Measurements from ENCODE around the gene KLK4. TPM values are rescaled to one million over a fixed set of nuclear protein-coding genes. Genes with fewer than 3 reads are reported as not detected.

KLK4 gene
- total RNA-seq, 2 donors from 2014 or later = not detected

GRCh38 chr19:50882188-50882587 lies 29.0 kb downstream of the KLK4 start:
- no peak for ATAC-seq
- no peak for DNase-seq (ENCODE audit: low spot score)
- peaks cover 31 to 72% of the 10 kb centered on the region in 2 donors for H3K27me3 Mint-ChIP-seq
- no peaks in the 10 kb centered on the region for H3K9me3 Mint-ChIP-seq
- H3K4me1 Mint-ChIP-seq (ENCODE audit: low read depth in 2 of 2) = no peaks in the 10 kb centered on the region
- H3K27ac Mint-ChIP-seq = no peak overlapping the region
- H3K4me3 Mint-ChIP-seq = no peak overlapping the region
- no peaks in the 10 kb centered on the region for H3K36me3 Mint-ChIP-seq

DNA sequence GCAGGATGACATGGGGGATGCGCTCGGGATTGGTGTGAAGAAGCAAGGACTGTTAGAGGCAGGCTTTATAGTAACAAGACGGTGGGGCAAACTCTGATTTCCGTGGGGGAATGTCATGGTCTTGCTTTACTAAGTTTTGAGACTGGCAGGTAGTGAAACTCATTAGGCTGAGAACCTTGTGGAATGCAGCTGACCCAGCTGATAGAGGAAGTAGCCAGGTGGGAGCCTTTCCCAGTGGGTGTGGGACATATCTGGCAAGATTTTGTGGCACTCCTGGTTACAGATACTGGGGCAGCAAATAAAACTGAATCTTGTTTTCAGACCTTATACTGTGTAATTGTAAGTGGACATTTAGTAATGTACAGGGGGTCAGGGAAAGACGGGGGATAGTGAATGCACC lies 31.0 kb downstream of the KLK4 start:
- ATAC-seq (no peak), DNase-seq (ENCODE audit: low spot score) (no peak)
- H3K4me3 Mint-ChIP-seq = no peak overlapping the region
- H3K27me3 Mint-ChIP-seq = peaks cover 21 to 53% of the 10 kb centered on the region in 2 donors
- H3K27ac Mint-ChIP-seq = no peak overlapping the region
- no peaks in the 10 kb centered on the region for H3K9me3 Mint-ChIP-seq
- H3K4me1 Mint-ChIP-seq (ENCODE audit: low read depth in 2 of 2) = no peaks in the 10 kb centered on the region
- no peaks in the 10 kb centered on the region for H3K36me3 Mint-ChIP-seq

DNA sequence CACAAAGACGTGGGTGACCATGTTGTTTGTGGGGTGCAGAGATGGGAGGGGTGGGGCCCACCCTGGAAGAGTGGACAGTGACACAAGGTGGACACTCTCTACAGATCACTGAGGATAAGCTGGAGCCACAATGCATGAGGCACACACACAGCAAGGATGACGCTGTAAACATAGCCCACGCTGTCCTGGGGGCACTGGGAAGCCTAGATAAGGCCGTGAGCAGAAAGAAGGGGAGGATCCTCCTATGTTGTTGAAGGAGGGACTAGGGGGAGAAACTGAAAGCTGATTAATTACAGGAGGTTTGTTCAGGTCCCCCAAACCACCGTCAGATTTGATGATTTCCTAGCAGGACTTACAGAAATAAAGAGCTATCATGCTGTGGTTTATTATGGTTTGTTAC lies 32.3 kb downstream of the KLK4 start:
- Mint-ChIP-seq H3K4me1 (ENCODE audit: low read depth in 2 of 2) (no peaks in the 10 kb centered on the region), H3K4me3 (no peak overlapping the region), H3K9me3 (no peaks in the 10 kb centered on the region), H3K27me3 (peaks cover 18 to 46% of the 10 kb centered on the region in 2 donors), H3K27ac (no peak overlapping the region), H3K36me3 (no peaks in the 10 kb centered on the region)
- ATAC-seq = no peak
- DNase-seq (ENCODE audit: low spot score) = no peak

DNA sequence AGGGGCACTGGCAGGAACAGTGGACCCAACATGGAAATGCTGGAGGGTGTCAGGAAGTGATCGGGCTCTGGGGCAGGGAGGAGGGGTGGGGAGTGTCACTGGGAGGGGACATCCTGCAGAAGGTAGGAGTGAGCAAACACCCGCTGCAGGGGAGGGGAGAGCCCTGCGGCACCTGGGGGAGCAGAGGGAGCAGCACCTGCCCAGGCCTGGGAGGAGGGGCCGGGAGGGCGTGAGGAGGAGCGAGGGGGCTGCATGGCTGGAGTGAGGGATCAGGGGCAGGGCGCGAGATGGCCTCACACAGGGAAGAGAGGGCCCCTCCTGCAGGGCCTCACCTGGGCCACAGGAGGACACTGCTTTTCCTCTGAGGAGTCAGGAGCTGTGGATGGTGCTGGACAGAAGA lies 33.9 kb downstream of the KLK4 start:
- Mint-ChIP-seq H3K4me1 (ENCODE audit: low read depth in 2 of 2) (no peaks in the 10 kb centered on the region), H3K27ac (no peak overlapping the region), H3K27me3 (peaks cover 14 to 39% of the 10 kb centered on the region in 2 donors), H3K36me3 (no peaks in the 10 kb centered on the region), H3K4me3 (no peak overlapping the region), H3K9me3 (no peaks in the 10 kb centered on the region)
- no peak for DNase-seq (ENCODE audit: low spot score)
- ATAC-seq = no peak

DNA sequence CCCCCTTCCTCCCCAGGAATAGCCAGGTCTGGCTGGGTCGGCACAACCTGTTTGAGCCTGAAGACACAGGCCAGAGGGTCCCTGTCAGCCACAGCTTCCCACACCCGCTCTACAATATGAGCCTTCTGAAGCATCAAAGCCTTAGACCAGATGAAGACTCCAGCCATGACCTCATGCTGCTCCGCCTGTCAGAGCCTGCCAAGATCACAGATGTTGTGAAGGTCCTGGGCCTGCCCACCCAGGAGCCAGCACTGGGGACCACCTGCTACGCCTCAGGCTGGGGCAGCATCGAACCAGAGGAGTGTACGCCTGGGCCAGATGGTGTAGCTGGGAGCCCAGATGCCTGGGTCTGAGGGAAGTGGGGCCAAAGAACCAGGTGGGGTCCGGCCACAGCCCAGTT lies 34.7 kb downstream of the KLK4 start:
- peaks cover 0 to under 1% of the 10 kb centered on the region in 2 donors for H3K4me1 Mint-ChIP-seq (ENCODE audit: low read depth in 2 of 2)

DNA sequence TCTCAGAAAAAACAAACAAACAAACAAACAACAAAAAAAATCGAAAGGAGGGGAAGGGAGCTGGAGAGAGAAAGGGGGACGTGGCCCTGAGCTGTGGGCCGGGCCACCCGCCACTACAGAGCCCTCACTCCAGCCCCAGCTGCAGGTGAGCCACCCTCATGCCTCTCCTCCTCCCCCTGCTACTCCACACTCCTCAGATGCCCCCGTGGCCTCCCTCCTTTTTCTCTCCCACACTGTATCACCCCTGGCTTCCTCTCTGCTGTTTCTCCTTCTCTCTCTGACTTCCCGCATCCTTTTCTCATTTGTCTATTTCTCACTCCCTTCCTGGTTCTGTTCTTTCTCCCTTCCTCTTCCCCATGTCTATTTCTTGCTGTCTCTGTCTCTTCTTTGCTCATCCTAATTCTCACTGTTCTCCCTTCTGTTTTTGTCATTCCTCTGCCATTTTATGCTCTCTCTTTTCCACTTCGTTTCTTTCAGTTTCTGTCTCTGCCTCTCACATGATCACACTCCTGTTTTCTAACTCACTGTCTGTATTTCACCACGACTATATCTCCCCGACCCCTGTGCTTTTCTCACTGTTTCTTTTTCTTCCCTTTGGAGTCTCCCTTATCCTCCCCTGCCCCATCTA lies 35.3 kb downstream of the KLK4 start:
- H3K27ac Mint-ChIP-seq = no peak overlapping the region
- ATAC-seq (no peak), DNase-seq (ENCODE audit: low spot score) (no peak)
- H3K36me3 Mint-ChIP-seq = no peaks in the 10 kb centered on the region
- H3K4me1 Mint-ChIP-seq (ENCODE audit: low read depth in 2 of 2) = peaks cover 0 to 6% of the 10 kb centered on the region in 2 donors
- peaks cover 16 to 37% of the 10 kb centered on the region in 2 donors for H3K27me3 Mint-ChIP-seq
- H3K4me3 Mint-ChIP-seq = no peak overlapping the region
- no peaks in the 10 kb centered on the region for H3K9me3 Mint-ChIP-seq

More for the DNA sequence above, 34.7 kb downstream of the KLK4 start:
- H3K27me3 Mint-ChIP-seq = peaks cover 10 to 37% of the 10 kb centered on the region in 2 donors
- no peak overlapping the region for H3K27ac Mint-ChIP-seq
- DNase-seq (ENCODE audit: low spot score) = no peak
- no peaks in the 10 kb centered on the region for H3K36me3 Mint-ChIP-seq
- no peak overlapping the region for H3K4me3 Mint-ChIP-seq
- no peaks in the 10 kb centered on the region for H3K9me3 Mint-ChIP-seq
- no peak for ATAC-seq

DNA sequence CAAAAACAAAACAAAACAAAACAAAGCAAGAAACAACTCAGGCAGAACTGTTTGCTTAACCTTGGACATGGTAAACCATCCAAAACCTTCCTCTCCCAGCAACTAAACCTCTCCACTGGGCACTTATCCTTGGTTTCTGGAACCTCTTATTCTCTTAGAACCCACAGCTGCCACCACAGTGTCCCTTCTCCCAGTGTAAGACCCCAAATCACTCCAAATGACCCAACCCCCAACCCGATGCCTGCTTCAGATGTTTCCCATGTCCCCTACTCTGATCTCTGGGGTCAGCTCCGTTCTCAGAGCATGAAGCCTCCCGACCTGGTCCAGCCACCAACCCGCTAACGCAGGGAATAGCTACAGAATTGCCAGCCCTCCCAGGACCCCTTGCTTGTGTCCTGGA lies 37.0 kb downstream of the KLK4 start:
- no peak overlapping the region for H3K4me3 Mint-ChIP-seq
- H3K9me3 Mint-ChIP-seq = no peaks in the 10 kb centered on the region
- no peaks in the 10 kb centered on the region for H3K36me3 Mint-ChIP-seq
- H3K27ac Mint-ChIP-seq = no peak overlapping the region
- ATAC-seq = no peak
- H3K4me1 Mint-ChIP-seq (ENCODE audit: low read depth in 2 of 2) = peaks cover 0 to 6% of the 10 kb centered on the region in 2 donors
- DNase-seq (ENCODE audit: low spot score) = no peak
- H3K27me3 Mint-ChIP-seq = peaks cover 10 to 28% of the 10 kb centered on the region in 2 donors

DNA sequence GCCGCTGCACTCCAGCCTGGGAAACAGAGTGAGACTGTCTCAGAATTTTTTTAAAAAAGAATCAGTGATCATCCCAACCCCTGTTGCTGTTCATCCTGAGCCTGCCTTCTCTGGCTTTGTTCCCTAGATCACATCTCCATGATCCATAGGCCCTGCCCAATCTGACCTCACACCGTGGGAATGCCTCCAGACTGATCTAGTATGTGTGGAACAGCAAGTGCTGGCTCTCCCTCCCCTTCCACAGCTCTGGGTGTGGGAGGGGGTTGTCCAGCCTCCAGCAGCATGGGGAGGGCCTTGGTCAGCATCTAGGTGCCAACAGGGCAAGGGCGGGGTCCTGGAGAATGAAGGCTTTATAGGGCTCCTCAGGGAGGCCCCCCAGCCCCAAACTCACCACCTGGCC lies 38.1 kb downstream of the KLK4 start, which contains the start of gene KLK2:
Gene KLK2, plus strand, starts transcription at position 384 of the 400 bp plus-strand sequence. CDS start 35 bp downstream, outside the sequence.
- Mint-ChIP-seq H3K36me3 (no peaks in the 10 kb centered on the region), H3K4me1 (ENCODE audit: low read depth in 2 of 2) (peaks cover 0 to 6% of the 10 kb centered on the region in 2 donors), H3K4me3 (no peak within 1 kb of the TSS), H3K27ac (no peak within 1 kb of the TSS), H3K9me3 (no peaks in the 10 kb centered on the region), H3K27me3 (peaks cover 10 to 20% of the 10 kb centered on the region in 2 donors)
- ATAC-seq (no peak), DNase-seq (ENCODE audit: low spot score) (no peak)

- Mint-ChIP-seq H3K36me3 (no peaks in the 10 kb centered on the region), H3K9me3 (no peaks in the 10 kb centered on the region), H3K27me3 (peaks cover 20 to 31% of the 10 kb centered on the region in 2 donors), H3K27ac (no peak overlapping the region), H3K4me1 (ENCODE audit: low read depth in 2 of 2) (peaks cover 0 to 6% of the 10 kb centered on the region in 2 donors), H3K4me3 (no peak overlapping the region)
- ATAC-seq (peak in 1 of 2 donors; percentile 50), DNase-seq (ENCODE audit: low spot score) (no peak)
Observed at GRCh38 chr19:50870417-50871089, 40.6 kb downstream of the KLK4 start.

DNA sequence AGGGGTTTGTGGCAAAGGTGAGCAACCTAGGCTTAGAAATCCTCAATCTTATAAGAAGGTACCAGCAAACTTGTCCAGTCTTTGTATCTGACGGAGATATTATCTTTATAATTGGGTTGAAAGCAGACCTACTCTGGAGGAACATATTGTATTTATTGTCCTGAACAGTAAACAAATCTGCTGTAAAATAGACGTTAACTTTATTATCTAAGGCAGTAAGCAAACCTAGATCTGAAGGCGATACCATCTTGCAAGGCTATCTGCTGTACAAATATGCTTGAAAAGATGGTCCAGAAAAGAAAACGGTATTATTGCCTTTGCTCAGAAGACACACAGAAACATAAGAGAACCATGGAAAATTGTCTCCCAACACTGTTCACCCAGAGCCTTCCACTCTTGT lies 41.7 kb downstream of the KLK4 start:
- Mint-ChIP-seq H3K4me1 (ENCODE audit: low read depth in 2 of 2) (peaks cover 0 to 6% of the 10 kb centered on the region in 2 donors), H3K9me3 (no peaks in the 10 kb centered on the region), H3K27ac (no peak overlapping the region), H3K36me3 (no peaks in the 10 kb centered on the region), H3K4me3 (no peak overlapping the region), H3K27me3 (peaks cover 20 to 39% of the 10 kb centered on the region in 2 donors)
- no peak for ATAC-seq
- DNase-seq (ENCODE audit: low spot score) = no peak

- Mint-ChIP-seq H3K36me3 (no peaks in the 10 kb centered on the region), H3K4me1 (ENCODE audit: low read depth in 2 of 2) (no peaks in the 10 kb centered on the region), H3K4me3 (no peak overlapping the region), H3K9me3 (no peaks in the 10 kb centered on the region), H3K27me3 (peaks cover 31 to 65% of the 10 kb centered on the region in 2 donors), H3K27ac (no peak overlapping the region)
- DNase-seq (ENCODE audit: low spot score) = no peak
- no peak for ATAC-seq
Observed at GRCh38 chr19:50861496-50862286, 49.5 kb downstream of the KLK4 start.

DNA sequence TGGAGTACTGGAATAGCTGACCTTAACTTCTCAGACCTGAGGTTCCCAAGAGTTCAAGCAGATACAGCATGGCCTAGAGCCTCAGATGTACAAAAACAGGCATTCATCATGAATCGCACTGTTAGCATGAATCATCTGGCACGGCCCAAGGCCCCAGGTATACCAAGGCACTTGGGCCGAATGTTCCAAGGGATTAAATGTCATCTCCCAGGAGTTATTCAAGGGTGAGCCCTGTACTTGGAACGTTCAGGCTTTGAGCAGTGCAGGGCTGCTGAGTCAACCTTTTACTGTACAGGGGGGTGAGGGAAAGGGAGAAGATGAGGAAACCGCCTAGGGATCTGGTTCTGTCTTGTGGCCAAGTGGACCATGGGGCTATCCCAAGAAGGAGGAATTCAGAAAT lies 50.2 kb downstream of the KLK4 start:
- Mint-ChIP-seq H3K4me3 (no peak overlapping the region), H3K27ac (no peak overlapping the region), H3K27me3 (peaks cover 32 to 65% of the 10 kb centered on the region in 2 donors), H3K9me3 (no peaks in the 10 kb centered on the region), H3K36me3 (no peaks in the 10 kb centered on the region), H3K4me1 (ENCODE audit: low read depth in 2 of 2) (no peaks in the 10 kb centered on the region)
- ATAC-seq (no peak), DNase-seq (ENCODE audit: low spot score) (no peak)

DNA sequence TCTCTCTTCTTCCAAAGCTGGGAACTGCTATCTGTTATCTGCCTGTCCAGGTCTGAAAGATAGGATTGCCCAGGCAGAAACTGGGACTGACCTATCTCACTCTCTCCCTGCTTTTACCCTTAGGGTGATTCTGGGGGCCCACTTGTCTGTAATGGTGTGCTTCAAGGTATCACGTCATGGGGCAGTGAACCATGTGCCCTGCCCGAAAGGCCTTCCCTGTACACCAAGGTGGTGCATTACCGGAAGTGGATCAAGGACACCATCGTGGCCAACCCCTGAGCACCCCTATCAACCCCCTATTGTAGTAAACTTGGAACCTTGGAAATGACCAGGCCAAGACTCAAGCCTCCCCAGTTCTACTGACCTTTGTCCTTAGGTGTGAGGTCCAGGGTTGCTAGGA lies 51.3 kb downstream of the KLK4 start:
- Mint-ChIP-seq H3K27me3 (peaks cover 42 to 66% of the 10 kb centered on the region in 2 donors), H3K4me1 (ENCODE audit: low read depth in 2 of 2) (no peaks in the 10 kb centered on the region), H3K27ac (no peak overlapping the region), H3K36me3 (no peaks in the 10 kb centered on the region), H3K9me3 (no peaks in the 10 kb centered on the region), H3K4me3 (no peak overlapping the region)
- ATAC-seq (no peak), DNase-seq (ENCODE audit: low spot score) (no peak)

DNA sequence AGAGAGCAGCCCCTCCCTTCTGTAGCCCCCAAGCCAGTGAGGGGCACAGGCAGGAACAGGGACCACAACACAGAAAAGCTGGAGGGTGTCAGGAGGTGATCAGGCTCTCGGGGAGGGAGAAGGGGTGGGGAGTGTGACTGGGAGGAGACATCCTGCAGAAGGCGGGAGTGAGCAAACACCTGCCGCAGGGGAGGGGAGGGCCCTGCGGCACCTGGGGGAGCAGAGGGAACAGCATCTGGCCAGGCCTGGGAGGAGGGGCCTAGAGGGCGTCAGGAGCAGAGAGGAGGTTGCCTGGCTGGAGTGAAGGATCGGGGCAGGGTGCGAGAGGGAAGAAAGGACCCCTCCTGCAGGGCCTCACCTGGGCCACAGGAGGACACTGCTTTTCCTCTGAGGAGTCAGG lies 52.3 kb downstream of the KLK4 start:
- H3K9me3 Mint-ChIP-seq = no peaks in the 10 kb centered on the region
- ATAC-seq = no peak
- no peaks in the 10 kb centered on the region for H3K36me3 Mint-ChIP-seq
- no peak for DNase-seq (ENCODE audit: low spot score)
- no peaks in the 10 kb centered on the region for H3K4me1 Mint-ChIP-seq (ENCODE audit: low read depth in 2 of 2)
- no peak overlapping the region for H3K4me3 Mint-ChIP-seq
- no peak overlapping the region for H3K27ac Mint-ChIP-seq
- H3K27me3 Mint-ChIP-seq = peaks cover 47 to 71% of the 10 kb centered on the region in 2 donors
